Neural cell (in vitro differentiated cells): ENCODE data around the gene PCED1B. TPM values are rescaled to one million over a fixed set of nuclear protein-coding genes. Genes with fewer than 3 reads are reported as not detected.

Source experiments
- H2AFZ ChIP-seq: fragments of 200-600, 300-800 bp; sonication (generic), shearing (Covaris generic); 2 replicates; pipeline ENCODE4 v1.6.0; 2014; ENCODE audit warnings: low read depth, mild to moderate bottlenecking, antibody characterized with exemption, low read length, moderate library complexity
- H3F3A ChIP-seq: fragments of 200-600 bp; shearing (Covaris generic); 2 replicates; pipeline ENCODE4 v1.6.1; 2016; ENCODE audit warnings: mild to moderate bottlenecking, moderate library complexity, mixed read lengths, antibody characterized with exemption, low read length; ENCODE audit not compliant: insufficient read depth, poor library complexity, severe bottlenecking
- H3K27ac ChIP-seq: fragments of 200-600, 300-800 bp; sonication (generic), shearing (Covaris generic); 2 replicates; pipeline ENCODE4 v1.5.1; 2014; ENCODE audit warnings: mild to moderate bottlenecking, low read length, moderate library complexity
- H3K27me3 ChIP-seq: fragments of 300-800, 200-600 bp; sonication (generic), shearing (Covaris generic); 2 replicates; pipeline ENCODE4 v1.6.0; 2014; ENCODE audit warnings: mild to moderate bottlenecking, low read depth, low read length, moderate library complexity; ENCODE audit not compliant: insufficient read depth
- H3K36me3 ChIP-seq: fragments of 300-800, 200-600 bp; sonication (generic), shearing (Covaris generic); 2 replicates; pipeline ENCODE4 v1.5.1; 2014; ENCODE audit warnings: mild to moderate bottlenecking, antibody characterized with exemption, low read length, moderate library complexity; ENCODE audit not compliant: insufficient read depth
- H3K4me2 ChIP-seq: fragments of 300-800, 200-600 bp; sonication (generic), shearing (Covaris generic); 2 replicates; pipeline ENCODE4 v1.6.0; 2014; ENCODE audit warnings: mild to moderate bottlenecking, low read length
- H3K4me3 ChIP-seq: fragments of 300-800, 200-600 bp; sonication (generic), shearing (Covaris generic); 2 replicates; pipeline ENCODE4 v1.5.1; 2014; ENCODE audit warnings: mild to moderate bottlenecking, low read length, moderate library complexity
- H3K79me2 ChIP-seq: fragments of 200-600 bp; shearing (Covaris generic); replicated peaks from 2 replicates; pipeline ENCODE4 v1.6.0; 2014; ENCODE audit warnings: mild to moderate bottlenecking, low read length, moderate library complexity; ENCODE audit not compliant: insufficient read depth
- H3K9ac ChIP-seq: fragments of 300-800, 200-600 bp; sonication (generic), shearing (Covaris generic); 2 replicates; pipeline ENCODE4 v1.6.1; 2016; ENCODE audit warnings: mild to moderate bottlenecking, low read length, mixed read lengths
- H3K9me2 ChIP-seq: fragments of 200-600 bp; shearing (Covaris generic); 2 replicates; pipeline ENCODE4 v1.6.1; 2016; ENCODE audit warnings: mild to moderate bottlenecking, low read length, mixed read lengths; ENCODE audit not compliant: insufficient read depth
- H3K9me3 ChIP-seq: fragments of 200-600, 300-800 bp; sonication (generic), shearing (Covaris generic); 2 replicates; pipeline ENCODE4 v1.6.1; 2016; ENCODE audit warnings: mild to moderate bottlenecking, mixed run types, low read length, moderate library complexity, mixed read lengths
- H4K20me1 ChIP-seq: fragments of 200-600 bp; shearing (Covaris generic); 2 replicates; pipeline ENCODE4 v1.6.1; 2016; ENCODE audit warnings: mild to moderate bottlenecking, mixed run types; ENCODE audit not compliant: insufficient read depth
- EP300 ChIP-seq: fragments of 450-650 bp; conservative IDR thresholded peaks from 2 replicates; pipeline ENCODE4 v1.6.1; 2014; ENCODE audit warnings: antibody characterized with exemption, mild to moderate bottlenecking, moderate library complexity; ENCODE audit not compliant: poor library complexity, severe bottlenecking
- EZH2 ChIP-seq: fragments of 200-600, 300-800 bp; shearing (Covaris generic), sonication (generic); IDR thresholded peaks from 2 replicates; pipeline ENCODE4 v1.6.1; 2014; ENCODE audit warnings: antibody characterized with exemption, low read length, borderline replicate concordance, mild to moderate bottlenecking; ENCODE audit not compliant: insufficient read depth, poor library complexity, severe bottlenecking
- MXI1 ChIP-seq: fragments of 450-650 bp; conservative IDR thresholded peaks from 2 replicates; pipeline ENCODE4 v1.6.1; 2014; ENCODE audit warnings: antibody characterized with exemption, mild to moderate bottlenecking; ENCODE audit not compliant: poor library complexity, severe bottlenecking
- POLR2AphosphoS5 ChIP-seq: IDR thresholded peaks from 2 replicates; pipeline ENCODE4 v1.6.1; 2012
- RAD21 ChIP-seq: fragments of 450-650 bp; conservative IDR thresholded peaks from 2 replicates; pipeline ENCODE4 v1.6.1; 2014; ENCODE audit warnings: antibody characterized with exemption, mild to moderate bottlenecking, moderate library complexity
- SMC3 ChIP-seq: fragments of 450-650 bp; conservative IDR thresholded peaks from 2 replicates; pipeline ENCODE4 v1.6.1; 2014; ENCODE audit warnings: antibody characterized with exemption, mild to moderate bottlenecking, moderate library complexity; ENCODE audit not compliant: poor library complexity
- TAF1 ChIP-seq: IDR thresholded peaks from 2 replicates; pipeline ENCODE4 v1.6.1; 2012; ENCODE audit warnings: low read depth
- polyA plus RNA-seq: library from polyadenylated mRNA; depleted of rRNA; stranded (reverse); fragments of >200 nt; gene quantifications from 2 replicates; pipeline ENCODE4 v1.2.3, GENCODE V29; 2014
- TF ChIP-seq, protein P1 (sequence below): fragments of 450-650 bp; IDR thresholded peaks from 2 replicates; pipeline ENCODE4 v1.5.1; 2014; ENCODE audit warnings: antibody characterized with exemption, mild to moderate bottlenecking, moderate library complexity; ENCODE audit not compliant: poor library complexity, severe bottlenecking
- TF ChIP-seq, protein P2 (sequence below): IDR thresholded peaks from 2 replicates; pipeline ENCODE4 v1.6.1; 2012; ENCODE audit warnings: borderline replicate concordance

The PCED1B gene
- polyA plus RNA-seq, 1 donor from 2014 or later = not detected

DNA sequence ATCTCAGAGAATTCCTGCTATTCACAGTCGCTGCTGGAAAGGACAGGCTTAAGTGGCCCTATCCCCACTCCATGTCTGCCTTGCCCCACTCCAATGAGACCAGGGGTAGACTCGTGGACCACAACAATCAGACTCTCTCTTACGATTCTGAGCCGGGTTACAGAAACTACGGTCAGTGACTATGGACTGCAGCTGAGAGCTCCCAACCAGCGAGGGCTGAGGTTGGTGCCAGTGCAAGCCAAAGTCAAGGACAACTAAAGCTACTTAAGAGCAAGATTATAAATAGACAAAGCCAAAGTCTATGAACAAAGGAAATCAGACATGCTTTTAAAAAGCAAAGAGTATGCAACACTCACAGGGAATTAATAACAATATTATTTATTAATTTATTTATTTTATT lies 18.7 kb downstream of the PCED1B start:
- Histone ChIP-seq H3K9me3 (no peaks in the 10 kb centered on the region), H3K4me2 (no peak overlapping the region), H3K9me2 (no peaks in the 10 kb centered on the region), H3K4me3 (no peak overlapping the region), H4K20me1 (no peaks in the 10 kb centered on the region), H3K9ac (no peak overlapping the region), H3K27me3 (no peaks in the 10 kb centered on the region), H3K36me3 (no peaks in the 10 kb centered on the region), H3K79me2 (no peaks in the 10 kb centered on the region), H2AFZ (no peak overlapping the region), H3F3A (no peaks in the 10 kb centered on the region), H3K27ac (no peak overlapping the region)
- TF ChIP-seq EP300 = no peak

DNA sequence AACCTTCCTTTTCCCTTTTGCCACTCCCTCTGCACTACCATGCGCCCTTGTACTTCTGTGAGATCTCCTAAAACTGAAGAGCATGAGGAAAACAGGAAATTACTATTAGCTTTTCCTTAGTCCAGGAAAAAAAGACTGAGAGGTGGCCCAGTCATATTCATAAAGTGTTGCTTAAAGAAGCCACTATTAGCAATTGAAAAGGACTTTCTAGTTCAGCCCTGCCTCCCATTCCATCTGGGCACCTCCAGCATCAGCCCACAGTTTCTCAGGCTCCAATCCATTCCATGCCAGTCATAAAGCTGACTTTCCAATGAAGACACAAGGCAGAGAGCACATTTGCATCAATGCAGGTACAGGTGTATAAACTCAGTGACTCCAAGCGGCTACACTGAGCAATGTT lies 20.2 kb downstream of the PCED1B start:
- Histone ChIP-seq H3K27ac (no peak overlapping the region), H3K27me3 (no peaks in the 10 kb centered on the region), H3K4me3 (no peak overlapping the region), H3K36me3 (no peaks in the 10 kb centered on the region), H3K9me2 (no peaks in the 10 kb centered on the region), H2AFZ (no peak overlapping the region), H3F3A (no peaks in the 10 kb centered on the region), H3K9ac (no peak overlapping the region), H4K20me1 (no peaks in the 10 kb centered on the region), H3K4me2 (no peak overlapping the region), H3K9me3 (no peaks in the 10 kb centered on the region), H3K79me2 (no peaks in the 10 kb centered on the region)
- TF ChIP-seq POLR2AphosphoS5 (no peak), EZH2 (no peak), EP300 (no peak)

DNA sequence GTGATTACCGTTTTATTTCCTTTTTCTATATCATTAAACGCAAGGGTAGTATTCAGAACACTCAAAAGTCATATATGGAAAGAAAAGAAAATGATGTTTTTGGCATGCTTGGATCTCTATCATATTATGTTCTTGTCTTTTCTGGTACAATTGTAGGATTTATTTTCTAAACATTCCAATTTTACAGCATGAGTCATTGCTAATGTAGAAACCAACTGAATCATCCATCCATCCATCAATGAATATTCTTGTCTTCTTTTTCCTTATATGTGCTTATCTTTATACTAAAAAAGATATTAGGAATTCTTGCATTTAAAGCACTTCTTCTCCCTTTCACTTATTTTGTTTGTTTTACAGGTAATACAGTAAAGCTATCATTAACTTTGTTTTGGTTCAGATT lies 20.7 kb downstream of the PCED1B start:
- Histone ChIP-seq H3K9ac (no peak overlapping the region), H3K9me2 (no peaks in the 10 kb centered on the region), H4K20me1 (no peaks in the 10 kb centered on the region), H3K9me3 (no peaks in the 10 kb centered on the region), H3K4me2 (no peak overlapping the region), H3F3A (no peaks in the 10 kb centered on the region), H3K27me3 (no peaks in the 10 kb centered on the region), H3K79me2 (no peaks in the 10 kb centered on the region), H3K4me3 (no peak overlapping the region), H2AFZ (no peak overlapping the region), H3K36me3 (no peaks in the 10 kb centered on the region), H3K27ac (no peak overlapping the region)
- TF ChIP-seq POLR2AphosphoS5 = no peak
- TF ChIP-seq RAD21 = no peak
- no peak for TF ChIP-seq SMC3
- no peak for TF ChIP-seq MXI1
- no peak for TF ChIP-seq TAF1
- no peak for TF ChIP-seq EP300
- TF ChIP-seq, protein P1, sequence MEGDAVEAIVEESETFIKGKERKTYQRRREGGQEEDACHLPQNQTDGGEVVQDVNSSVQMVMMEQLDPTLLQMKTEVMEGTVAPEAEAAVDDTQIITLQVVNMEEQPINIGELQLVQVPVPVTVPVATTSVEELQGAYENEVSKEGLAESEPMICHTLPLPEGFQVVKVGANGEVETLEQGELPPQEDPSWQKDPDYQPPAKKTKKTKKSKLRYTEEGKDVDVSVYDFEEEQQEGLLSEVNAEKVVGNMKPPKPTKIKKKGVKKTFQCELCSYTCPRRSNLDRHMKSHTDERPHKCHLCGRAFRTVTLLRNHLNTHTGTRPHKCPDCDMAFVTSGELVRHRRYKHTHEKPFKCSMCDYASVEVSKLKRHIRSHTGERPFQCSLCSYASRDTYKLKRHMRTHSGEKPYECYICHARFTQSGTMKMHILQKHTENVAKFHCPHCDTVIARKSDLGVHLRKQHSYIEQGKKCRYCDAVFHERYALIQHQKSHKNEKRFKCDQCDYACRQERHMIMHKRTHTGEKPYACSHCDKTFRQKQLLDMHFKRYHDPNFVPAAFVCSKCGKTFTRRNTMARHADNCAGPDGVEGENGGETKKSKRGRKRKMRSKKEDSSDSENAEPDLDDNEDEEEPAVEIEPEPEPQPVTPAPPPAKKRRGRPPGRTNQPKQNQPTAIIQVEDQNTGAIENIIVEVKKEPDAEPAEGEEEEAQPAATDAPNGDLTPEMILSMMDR = no peak
- TF ChIP-seq EZH2 = no peak
- TF ChIP-seq, protein P2, sequence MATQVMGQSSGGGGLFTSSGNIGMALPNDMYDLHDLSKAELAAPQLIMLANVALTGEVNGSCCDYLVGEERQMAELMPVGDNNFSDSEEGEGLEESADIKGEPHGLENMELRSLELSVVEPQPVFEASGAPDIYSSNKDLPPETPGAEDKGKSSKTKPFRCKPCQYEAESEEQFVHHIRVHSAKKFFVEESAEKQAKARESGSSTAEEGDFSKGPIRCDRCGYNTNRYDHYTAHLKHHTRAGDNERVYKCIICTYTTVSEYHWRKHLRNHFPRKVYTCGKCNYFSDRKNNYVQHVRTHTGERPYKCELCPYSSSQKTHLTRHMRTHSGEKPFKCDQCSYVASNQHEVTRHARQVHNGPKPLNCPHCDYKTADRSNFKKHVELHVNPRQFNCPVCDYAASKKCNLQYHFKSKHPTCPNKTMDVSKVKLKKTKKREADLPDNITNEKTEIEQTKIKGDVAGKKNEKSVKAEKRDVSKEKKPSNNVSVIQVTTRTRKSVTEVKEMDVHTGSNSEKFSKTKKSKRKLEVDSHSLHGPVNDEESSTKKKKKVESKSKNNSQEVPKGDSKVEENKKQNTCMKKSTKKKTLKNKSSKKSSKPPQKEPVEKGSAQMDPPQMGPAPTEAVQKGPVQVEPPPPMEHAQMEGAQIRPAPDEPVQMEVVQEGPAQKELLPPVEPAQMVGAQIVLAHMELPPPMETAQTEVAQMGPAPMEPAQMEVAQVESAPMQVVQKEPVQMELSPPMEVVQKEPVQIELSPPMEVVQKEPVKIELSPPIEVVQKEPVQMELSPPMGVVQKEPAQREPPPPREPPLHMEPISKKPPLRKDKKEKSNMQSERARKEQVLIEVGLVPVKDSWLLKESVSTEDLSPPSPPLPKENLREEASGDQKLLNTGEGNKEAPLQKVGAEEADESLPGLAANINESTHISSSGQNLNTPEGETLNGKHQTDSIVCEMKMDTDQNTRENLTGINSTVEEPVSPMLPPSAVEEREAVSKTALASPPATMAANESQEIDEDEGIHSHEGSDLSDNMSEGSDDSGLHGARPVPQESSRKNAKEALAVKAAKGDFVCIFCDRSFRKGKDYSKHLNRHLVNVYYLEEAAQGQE = no peak
